Measurements from ENCODE around the gene KRT14.
"Not testable (repeated sequence)": the region's sequence is repeated elsewhere in the genome, so short reads cannot be mapped to it uniquely, and the experiment has no call there.

KRT14 gene

DNA sequence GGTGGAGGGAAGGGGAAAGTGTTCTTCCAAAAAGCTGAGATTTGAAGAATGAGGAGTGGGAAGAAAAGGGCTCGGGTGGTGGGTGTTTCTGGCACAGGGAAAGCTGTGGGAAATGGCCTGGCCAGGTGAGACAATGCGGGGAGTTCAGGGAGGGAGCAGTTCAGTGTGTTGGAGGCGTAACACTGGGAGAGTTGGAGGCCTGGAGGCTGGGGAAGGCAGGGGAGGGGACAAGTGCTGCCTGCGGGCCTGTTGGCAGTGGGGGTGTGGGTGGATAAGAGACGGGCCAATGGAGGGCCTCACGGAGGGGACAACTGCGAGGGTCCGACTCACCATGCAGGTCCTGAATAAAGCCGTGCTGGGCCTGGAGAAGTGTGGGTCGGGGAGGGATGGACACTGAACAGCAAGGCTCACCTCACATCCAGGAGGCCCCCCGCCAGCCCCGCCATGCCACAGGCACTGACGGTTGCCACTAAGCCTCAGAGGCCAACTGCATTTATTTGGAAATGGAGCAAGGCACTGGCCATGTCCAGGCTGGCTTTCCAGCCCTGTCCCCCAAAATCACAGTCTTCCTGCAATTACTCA lies 40.8 kb downstream of the KRT14 start:
- DNase-seq: no peak

DNA sequence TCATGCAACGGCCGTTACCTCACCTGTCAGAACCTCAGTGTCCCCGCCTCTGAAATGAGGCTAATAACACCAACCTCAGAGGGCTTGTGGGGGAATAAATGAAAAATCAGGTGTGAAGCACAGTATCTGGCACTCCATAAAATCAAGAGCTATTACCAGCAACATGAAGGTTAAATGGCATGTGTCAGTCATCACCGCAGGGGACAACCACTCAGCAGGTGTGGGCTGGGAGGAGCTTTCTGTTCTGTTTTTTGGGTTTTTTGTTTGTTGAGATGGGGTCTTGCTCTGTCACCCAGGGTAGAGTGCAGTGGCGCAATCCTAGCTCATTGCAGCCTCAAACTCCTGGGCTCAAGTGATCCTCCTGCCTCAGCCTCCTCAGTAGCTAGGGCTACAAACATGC lies 41.8 kb downstream of the KRT14 start:
- DNase-seq: no peak

DNA sequence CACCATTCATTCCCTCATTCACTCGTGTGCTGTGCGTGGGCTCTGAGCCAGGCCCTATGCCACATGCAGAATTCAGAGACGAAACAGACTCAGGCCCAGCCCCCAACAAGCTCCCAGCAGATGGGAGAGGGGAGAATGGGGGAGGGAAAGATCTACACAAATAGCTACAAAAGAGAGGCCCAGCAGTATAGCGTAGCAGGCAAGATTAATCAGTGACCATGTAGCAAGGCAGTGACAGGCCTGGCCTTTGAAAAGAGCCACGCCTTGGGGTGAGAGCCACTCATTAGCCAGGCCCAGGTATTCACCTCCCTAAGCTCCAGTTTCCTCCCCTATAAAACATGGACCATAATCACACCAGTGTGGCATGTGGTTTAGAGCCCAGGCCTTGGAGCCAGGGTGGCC lies 42.2 kb downstream of the KRT14 start:
- DNase-seq: no peak

DNA sequence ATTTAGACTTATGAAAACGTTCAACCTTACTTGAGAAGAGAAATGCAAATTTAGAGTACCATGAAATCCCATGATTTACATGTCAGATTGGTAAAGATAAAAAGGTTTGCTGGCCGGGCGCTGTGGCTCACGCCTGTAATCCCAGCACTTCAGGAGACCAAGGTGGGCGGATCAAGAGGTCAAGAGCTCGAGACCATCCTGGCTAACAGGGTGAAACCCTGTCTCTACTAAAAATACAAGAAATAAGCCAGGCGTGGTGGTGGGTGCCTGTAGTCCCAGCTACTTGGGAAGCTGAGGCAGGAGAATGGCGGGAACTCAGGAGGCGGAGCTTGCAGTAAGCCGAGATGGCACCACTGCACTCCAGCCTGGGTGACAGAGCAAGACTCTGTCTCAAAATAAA lies 43.9 kb downstream of the KRT14 start:
- DNase-seq: not testable (repeated sequence)

DNA sequence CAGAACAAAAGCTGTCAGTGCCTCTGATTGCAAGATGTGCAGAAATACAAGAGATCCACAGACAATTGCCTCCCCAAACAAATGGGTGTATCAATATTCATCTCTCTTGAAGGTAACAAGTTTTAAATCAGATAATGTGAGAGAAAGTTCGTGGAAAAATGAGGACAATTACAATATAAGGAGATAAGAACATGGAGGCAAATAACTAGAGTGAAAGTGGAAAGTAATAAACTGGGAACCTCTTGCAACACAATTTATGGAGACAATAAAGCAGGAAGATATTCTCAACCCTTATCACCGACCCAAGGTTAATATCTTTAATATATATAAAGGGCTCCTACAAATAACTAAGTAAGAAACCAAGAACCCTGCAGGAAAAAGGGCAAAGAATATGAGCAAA lies 44.3 kb downstream of the KRT14 start:
- no peak for DNase-seq

DNA sequence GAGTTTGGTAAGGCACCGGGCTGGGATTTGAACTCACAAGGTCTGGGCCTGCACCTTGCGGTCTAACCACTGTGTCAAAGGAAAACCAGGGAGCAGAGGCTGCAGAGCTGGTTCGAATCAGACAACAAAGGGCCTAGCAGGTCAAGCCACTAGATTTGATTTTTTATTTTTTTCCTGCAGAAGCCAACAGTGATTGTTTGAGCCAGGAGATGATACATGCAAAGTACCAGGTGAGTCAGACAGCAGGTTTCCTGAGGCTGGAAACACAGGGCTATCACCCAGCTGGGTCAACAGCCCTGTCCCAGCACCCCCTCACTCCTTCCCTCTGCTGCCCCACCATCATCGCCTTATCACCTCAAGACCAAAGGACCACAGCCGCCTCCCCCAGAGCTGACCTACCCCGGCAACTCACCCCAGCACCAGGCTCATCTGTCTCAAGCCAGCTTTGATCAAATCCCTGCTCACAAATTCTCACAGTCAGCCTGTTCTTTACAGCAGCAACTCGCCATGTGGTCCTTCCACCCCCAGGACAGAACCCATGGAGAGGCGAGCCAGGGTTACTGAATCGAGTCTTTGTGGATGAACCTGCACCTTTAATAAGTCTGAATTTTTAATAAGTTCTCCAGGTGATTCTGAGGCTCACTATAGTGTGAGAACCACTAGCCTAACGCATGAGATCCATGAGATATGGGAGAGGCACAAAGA lies 45.6 kb downstream of the KRT14 start:
- no peak for DNase-seq

DNA sequence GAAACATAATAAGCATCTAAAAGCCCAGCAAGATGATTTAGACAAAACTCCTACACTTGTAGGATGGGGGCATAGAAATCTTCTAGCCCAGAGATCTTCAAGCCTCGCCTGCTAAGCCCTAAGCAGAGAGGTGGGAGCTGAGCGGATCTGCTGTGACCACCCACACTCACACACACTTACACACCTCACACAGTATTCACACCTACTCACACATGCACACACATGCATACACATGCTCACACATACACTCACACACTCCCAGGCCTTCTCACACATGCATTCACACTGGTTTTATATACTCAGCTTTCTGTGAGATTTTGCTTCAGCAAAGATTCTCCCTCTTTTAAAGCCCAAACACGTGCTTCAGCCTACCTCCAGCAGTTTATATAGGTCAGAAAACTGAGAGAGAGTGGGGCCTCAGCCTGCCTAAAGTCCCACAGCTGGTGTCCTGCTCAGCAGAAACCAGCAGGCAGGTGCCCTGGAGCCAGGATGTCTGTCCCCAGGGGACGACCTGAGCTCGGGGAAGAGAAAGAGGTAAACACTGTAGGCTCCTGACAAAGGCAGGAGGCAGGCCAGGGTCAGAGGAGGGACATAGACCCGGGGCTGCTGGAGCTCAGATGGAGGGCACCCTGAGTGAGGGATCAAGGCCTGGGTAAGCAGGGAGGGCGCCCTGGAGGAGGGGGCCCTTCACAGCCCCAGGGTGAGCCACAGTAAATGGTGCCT lies 46.6 kb downstream of the KRT14 start:
- no peak for DNase-seq

DNA sequence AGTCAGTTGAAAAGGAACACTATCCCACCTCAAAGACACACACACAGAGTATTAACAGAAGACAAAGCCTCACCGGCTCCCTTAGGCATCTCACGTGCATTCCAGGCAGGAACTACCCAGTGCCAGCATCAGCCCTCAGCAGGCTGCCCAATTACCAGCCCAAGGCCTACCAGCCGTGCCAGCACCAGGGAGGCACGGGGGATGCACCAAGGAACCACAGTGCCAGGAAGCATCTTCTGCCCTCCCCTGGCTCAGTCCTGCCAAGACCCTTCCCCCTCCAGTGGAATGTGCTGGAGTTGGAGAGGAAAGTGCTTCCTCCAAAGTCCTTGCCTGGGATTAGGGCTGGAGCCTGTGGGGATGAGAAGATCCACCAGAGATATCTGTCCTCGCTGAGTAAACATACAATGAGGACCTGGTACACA lies 47.6 kb downstream of the KRT14 start:
- no peak for DNase-seq

DNA sequence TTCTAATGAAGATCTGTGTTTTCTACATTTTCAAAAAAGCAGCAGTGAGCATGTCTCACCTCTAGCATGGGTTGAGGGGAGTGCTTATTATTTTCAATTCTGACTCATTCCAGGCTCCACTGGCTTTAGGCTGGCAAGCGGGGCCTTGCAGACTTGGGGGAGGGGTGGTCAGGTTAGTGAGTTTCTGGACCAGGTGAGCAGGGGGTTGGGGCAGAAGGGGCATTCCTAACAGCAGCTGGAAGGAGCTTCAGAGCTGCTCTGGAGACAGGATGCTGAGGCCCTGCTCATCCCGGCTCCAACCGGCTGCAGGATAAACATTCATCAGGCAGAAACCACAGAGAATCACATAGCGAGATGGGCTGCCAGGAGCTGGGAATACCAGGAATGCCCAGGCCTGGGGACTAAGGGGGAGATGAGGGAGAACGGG lies 48.1 kb downstream of the KRT14 start:
- no peak for DNase-seq

DNA sequence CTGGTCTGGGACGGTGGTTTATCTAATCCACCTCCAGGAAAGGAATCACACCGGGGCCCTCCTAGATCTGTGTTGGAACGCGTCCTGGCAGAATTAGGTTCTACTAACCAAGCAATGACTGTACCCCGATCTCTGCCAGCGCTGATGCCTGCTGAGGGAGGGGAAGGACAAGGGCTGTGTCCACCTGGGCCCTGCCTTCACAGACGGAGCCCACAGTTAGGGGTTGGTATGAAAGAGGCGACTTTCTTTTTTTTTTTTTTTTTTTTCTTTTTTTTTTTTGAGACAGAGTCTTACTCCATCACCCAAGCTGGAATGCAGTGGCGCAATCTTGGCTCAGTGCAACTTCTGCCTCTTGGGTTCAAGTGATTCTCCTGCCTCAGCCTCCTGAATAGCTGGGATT lies 48.7 kb downstream of the KRT14 start:
- DNase-seq: no peak

DNA sequence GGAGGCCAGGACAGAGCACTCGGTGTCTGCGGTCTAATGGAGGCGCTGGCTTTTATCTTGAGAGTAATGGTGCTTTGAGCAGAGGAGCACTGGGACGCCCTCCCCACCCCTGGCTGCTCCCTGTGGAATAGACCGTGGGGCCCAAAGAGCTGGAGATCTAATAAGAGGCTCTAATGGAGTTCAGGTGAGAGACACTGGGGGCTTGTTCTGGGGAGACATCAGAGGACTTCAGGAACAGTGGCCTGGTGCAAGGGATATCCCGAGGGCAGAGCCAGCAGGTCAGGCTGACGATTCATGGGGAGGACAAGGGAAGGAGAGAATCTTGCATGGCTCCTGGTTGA lies 49.1 kb downstream of the KRT14 start:
- DNase-seq: no peak

DNA sequence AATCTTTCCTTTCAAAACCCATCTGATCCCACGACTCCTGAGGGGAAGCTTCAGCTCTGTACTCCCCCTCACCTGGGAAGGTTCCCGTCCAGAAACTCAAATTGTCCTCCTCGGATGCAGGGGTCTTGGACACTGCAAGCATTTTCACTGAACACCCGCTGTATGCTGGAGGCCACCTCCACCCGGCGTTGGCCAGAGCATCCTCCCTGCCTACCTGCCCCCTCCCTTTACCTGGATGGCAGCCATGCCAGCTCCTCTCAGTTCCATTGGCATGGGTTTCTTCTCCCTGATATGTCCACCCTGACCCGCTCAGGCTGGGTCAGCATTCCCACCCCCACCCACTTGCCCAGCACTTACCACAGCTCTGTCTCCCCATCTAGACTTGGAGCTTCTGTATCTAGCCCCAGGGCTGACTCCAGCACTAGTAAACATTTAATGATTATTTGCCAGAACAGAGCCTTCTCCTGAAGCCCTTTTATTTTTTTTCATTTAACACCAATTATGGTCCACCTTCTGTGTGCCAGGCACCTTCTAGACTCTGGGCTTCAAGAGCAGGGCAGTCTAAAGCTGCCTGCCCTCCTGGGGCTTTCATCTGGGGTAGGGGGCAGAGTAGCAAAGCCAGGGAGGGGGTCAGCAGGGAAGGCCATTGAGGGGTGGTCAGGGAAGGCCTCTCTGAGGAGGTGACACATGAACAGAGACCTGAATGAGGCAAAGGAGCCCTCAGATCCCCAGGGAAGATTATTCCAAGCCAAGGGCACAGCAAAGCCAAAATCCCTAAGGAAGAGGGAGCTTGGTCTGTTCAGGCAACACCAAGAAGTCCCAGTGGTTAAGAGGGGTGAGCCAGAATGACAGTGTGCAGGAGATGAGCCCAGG lies 49.7 kb downstream of the KRT14 start:
- no peak for DNase-seq

DNA sequence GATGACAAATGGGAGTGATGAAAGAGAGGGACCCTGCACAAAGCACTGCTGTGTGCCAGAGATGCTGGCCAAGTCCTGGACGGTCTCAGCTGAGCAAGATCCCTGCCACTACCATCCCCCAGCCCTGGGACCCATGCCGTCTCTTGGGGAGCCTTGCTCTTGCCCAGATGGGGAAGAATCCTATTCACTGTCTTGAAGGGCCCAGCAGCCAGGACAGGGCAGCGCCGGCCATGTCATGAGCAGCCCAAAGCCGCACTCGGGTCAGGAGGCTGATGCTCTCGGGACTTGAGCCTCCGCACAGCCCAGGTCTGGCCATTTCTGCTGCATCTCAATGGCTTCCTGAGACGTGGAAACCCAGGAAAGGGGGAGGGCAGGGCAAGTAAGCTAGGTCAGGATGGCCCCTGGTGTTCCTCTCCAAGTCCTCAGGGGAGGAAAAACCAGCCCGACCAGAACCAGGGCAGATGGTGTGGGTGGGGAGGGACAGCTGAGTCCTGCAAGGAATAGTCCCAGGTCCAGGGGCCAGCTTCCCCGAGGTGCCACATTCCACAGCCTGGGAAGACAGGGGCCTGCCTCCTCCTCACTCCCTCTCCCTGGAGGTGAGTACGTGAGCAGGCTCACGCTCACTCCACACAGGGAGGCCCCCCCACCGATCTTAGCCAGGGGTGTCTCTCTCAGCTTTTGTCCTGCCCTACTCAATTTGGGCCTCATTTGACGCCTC lies 50.8 kb downstream of the KRT14 start:
- DNase-seq: no peak

DNA sequence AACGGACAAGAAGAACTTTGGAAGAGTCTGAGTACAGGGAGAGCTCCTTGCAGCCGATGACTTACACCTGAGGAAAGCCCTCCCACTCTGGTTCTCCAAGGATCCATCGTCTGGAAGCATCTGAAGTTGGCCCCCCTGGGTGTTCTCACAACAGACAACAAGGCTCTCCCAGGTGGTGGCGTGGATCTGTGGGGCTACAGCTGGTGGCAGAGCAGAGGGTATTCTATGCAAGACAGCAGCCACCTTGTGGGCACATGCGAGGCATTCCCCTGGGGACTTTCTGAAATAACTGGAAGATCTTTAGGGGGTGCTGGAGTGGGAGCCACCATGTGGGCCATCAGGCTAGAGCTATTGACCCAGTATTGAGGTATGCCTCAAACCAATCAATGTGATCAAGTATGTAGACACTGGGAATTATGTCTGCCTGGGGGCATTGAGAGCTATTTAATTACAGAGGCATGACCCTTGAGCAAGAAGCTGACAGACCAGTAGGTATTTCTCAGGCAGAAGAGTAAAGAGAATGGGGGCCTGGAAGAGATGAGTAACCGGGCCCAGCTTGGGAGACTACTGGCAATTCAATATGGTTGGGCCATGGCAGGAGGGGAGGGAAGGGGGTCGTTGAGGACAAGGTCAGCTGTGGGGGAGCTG lies 51.7 kb downstream of the KRT14 start:
- DNase-seq: no peak

DNA sequence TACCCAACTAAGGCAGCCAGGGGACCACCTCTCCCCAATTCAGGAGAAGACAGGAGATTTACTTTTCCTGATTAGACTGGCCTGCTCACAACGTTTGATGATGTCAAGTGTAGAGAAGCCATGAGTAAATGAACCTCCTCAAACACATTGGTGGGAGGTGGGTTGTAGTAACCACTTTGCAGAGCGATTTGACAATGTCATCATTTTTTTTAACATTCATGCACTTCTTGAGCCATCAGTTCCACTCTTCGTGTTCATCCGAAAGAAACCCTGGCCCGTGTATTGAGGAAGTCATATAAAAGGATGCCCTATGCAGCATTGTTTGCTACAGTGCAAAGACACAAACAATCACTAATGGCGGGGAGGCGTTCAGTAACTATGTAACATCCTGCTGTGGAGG lies 53.1 kb downstream of the KRT14 start:
- DNase-seq: no peak

DNA sequence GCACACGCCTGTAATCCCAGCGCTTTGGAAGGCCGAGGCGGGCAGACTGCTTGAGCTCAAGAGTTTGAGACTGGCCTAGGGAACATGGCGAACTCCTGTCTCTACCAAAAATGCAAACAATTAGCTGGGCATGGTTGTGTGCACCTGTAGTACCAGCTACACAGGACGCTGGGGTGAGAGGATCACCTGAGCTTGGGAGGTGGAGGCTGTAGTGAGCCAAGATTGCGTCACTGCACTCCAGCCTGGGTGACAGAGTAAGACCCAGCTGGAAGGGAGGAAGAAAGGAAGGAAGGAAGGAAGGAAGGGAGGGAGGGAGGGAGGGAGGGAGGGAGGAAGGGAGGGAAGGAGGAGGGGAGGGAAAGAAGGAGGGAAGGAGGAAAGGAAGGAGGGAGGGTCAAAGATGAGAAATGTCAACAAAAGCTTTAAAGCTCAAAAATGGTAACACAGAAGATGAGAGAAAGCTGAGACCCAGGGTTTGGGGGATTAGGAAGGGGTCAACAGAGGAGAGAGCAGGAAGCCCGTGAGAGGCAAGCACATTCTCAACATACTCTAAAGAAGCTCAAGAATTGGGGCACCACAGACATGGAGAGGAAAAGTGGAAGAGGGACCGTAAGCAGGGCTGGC lies 53.6 kb downstream of the KRT14 start:
- DNase-seq: no peak
